Neural cell (in vitro differentiated cells): Measurements from ENCODE around the gene ZNF71. TPM values are rescaled to one million over a fixed set of nuclear protein-coding genes. Genes with fewer than 3 reads are reported as not detected.

ENCODE experiments used
- H2AFZ ChIP-seq: fragments of 200-600, 300-800 bp; sonication (generic), shearing (Covaris generic); 2 replicates; pipeline ENCODE4 v1.6.0; 2014; ENCODE audit warnings: low read depth, mild to moderate bottlenecking, antibody characterized with exemption, low read length, moderate library complexity
- H3F3A ChIP-seq: fragments of 200-600 bp; shearing (Covaris generic); 2 replicates; pipeline ENCODE4 v1.6.1; 2016; ENCODE audit warnings: mild to moderate bottlenecking, moderate library complexity, mixed read lengths, antibody characterized with exemption, low read length; ENCODE audit not compliant: insufficient read depth, poor library complexity, severe bottlenecking
- H3K27ac ChIP-seq: fragments of 200-600, 300-800 bp; sonication (generic), shearing (Covaris generic); 2 replicates; pipeline ENCODE4 v1.5.1; 2014; ENCODE audit warnings: mild to moderate bottlenecking, low read length, moderate library complexity
- H3K27me3 ChIP-seq: fragments of 300-800, 200-600 bp; sonication (generic), shearing (Covaris generic); 2 replicates; pipeline ENCODE4 v1.6.0; 2014; ENCODE audit warnings: mild to moderate bottlenecking, low read depth, low read length, moderate library complexity; ENCODE audit not compliant: insufficient read depth
- H3K36me3 ChIP-seq: fragments of 300-800, 200-600 bp; sonication (generic), shearing (Covaris generic); 2 replicates; pipeline ENCODE4 v1.5.1; 2014; ENCODE audit warnings: mild to moderate bottlenecking, antibody characterized with exemption, low read length, moderate library complexity; ENCODE audit not compliant: insufficient read depth
- H3K4me2 ChIP-seq: fragments of 300-800, 200-600 bp; sonication (generic), shearing (Covaris generic); 2 replicates; pipeline ENCODE4 v1.6.0; 2014; ENCODE audit warnings: mild to moderate bottlenecking, low read length
- H3K4me3 ChIP-seq: fragments of 300-800, 200-600 bp; sonication (generic), shearing (Covaris generic); 2 replicates; pipeline ENCODE4 v1.5.1; 2014; ENCODE audit warnings: mild to moderate bottlenecking, low read length, moderate library complexity
- H3K79me2 ChIP-seq: fragments of 200-600 bp; shearing (Covaris generic); replicated peaks from 2 replicates; pipeline ENCODE4 v1.6.0; 2014; ENCODE audit warnings: mild to moderate bottlenecking, low read length, moderate library complexity; ENCODE audit not compliant: insufficient read depth
- H3K9ac ChIP-seq: fragments of 300-800, 200-600 bp; sonication (generic), shearing (Covaris generic); 2 replicates; pipeline ENCODE4 v1.6.1; 2016; ENCODE audit warnings: mild to moderate bottlenecking, low read length, mixed read lengths
- H3K9me2 ChIP-seq: fragments of 200-600 bp; shearing (Covaris generic); 2 replicates; pipeline ENCODE4 v1.6.1; 2016; ENCODE audit warnings: mild to moderate bottlenecking, low read length, mixed read lengths; ENCODE audit not compliant: insufficient read depth
- H3K9me3 ChIP-seq: fragments of 200-600, 300-800 bp; sonication (generic), shearing (Covaris generic); 2 replicates; pipeline ENCODE4 v1.6.1; 2016; ENCODE audit warnings: mild to moderate bottlenecking, mixed run types, low read length, moderate library complexity, mixed read lengths
- H4K20me1 ChIP-seq: fragments of 200-600 bp; shearing (Covaris generic); 2 replicates; pipeline ENCODE4 v1.6.1; 2016; ENCODE audit warnings: mild to moderate bottlenecking, mixed run types; ENCODE audit not compliant: insufficient read depth
- EP300 ChIP-seq: fragments of 450-650 bp; conservative IDR thresholded peaks from 2 replicates; pipeline ENCODE4 v1.6.1; 2014; ENCODE audit warnings: antibody characterized with exemption, mild to moderate bottlenecking, moderate library complexity; ENCODE audit not compliant: poor library complexity, severe bottlenecking
- EZH2 ChIP-seq: fragments of 200-600, 300-800 bp; shearing (Covaris generic), sonication (generic); IDR thresholded peaks from 2 replicates; pipeline ENCODE4 v1.6.1; 2014; ENCODE audit warnings: antibody characterized with exemption, low read length, borderline replicate concordance, mild to moderate bottlenecking; ENCODE audit not compliant: insufficient read depth, poor library complexity, severe bottlenecking
- MXI1 ChIP-seq: fragments of 450-650 bp; conservative IDR thresholded peaks from 2 replicates; pipeline ENCODE4 v1.6.1; 2014; ENCODE audit warnings: antibody characterized with exemption, mild to moderate bottlenecking; ENCODE audit not compliant: poor library complexity, severe bottlenecking
- POLR2AphosphoS5 ChIP-seq: IDR thresholded peaks from 2 replicates; pipeline ENCODE4 v1.6.1; 2012
- RAD21 ChIP-seq: fragments of 450-650 bp; conservative IDR thresholded peaks from 2 replicates; pipeline ENCODE4 v1.6.1; 2014; ENCODE audit warnings: antibody characterized with exemption, mild to moderate bottlenecking, moderate library complexity
- SMC3 ChIP-seq: fragments of 450-650 bp; conservative IDR thresholded peaks from 2 replicates; pipeline ENCODE4 v1.6.1; 2014; ENCODE audit warnings: antibody characterized with exemption, mild to moderate bottlenecking, moderate library complexity; ENCODE audit not compliant: poor library complexity
- TAF1 ChIP-seq: IDR thresholded peaks from 2 replicates; pipeline ENCODE4 v1.6.1; 2012; ENCODE audit warnings: low read depth
- polyA plus RNA-seq: library from polyadenylated mRNA; depleted of rRNA; stranded (reverse); fragments of >200 nt; gene quantifications from 2 replicates; pipeline ENCODE4 v1.2.3, GENCODE V29; 2014
- TF ChIP-seq, protein P1 (sequence below): fragments of 450-650 bp; IDR thresholded peaks from 2 replicates; pipeline ENCODE4 v1.5.1; 2014; ENCODE audit warnings: antibody characterized with exemption, mild to moderate bottlenecking, moderate library complexity; ENCODE audit not compliant: poor library complexity, severe bottlenecking
- TF ChIP-seq, protein P2 (sequence below): IDR thresholded peaks from 2 replicates; pipeline ENCODE4 v1.6.1; 2012; ENCODE audit warnings: borderline replicate concordance

Gene ZNF71
- polyA plus RNA-seq, 1 donor from 2014 or later, result 28.8 TPM

DNA sequence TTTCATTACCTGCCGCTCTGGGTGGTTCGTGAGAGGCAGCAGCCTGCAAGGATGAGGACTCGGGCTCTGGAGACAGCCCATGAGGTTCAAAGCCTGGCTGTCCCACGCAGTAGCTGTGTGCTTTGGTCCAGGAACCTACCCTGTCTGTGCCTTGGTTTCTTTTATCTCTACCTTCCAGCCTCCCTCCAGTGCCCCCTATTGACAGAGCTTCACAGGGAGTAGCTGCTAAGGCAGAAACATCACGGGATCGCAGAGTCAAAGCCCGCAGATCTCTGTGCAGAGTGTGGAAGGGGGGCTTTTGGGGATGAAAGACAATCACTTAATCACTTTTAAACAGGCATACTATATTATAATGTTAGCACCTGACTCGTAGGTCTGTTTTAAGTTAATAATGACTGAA, 16.2 kb downstream of the ZNF71 start:
- Histone ChIP-seq H3F3A (no peaks in the 10 kb centered on the region), H2AFZ (no peak overlapping the region), H3K9me2 (no peaks in the 10 kb centered on the region), H4K20me1 (no peaks in the 10 kb centered on the region), H3K4me2 (no peak overlapping the region), H3K27ac (no peak overlapping the region), H3K4me3 (no peak overlapping the region), H3K27me3 (no peaks in the 10 kb centered on the region), H3K9ac (no peak overlapping the region), H3K36me3 (peaks cover 38% of the 10 kb centered on the region), H3K79me2 (peaks cover 90% of the 10 kb centered on the region), H3K9me3 (peaks cover 32% of the 10 kb centered on the region)
- TF ChIP-seq MXI1, result no peak
- TF ChIP-seq RAD21, result no peak
- no peak for TF ChIP-seq EZH2
- TF ChIP-seq SMC3, result no peak
- TF ChIP-seq POLR2AphosphoS5, result no peak
- no peak for TF ChIP-seq EP300
- TF ChIP-seq, protein P1, sequence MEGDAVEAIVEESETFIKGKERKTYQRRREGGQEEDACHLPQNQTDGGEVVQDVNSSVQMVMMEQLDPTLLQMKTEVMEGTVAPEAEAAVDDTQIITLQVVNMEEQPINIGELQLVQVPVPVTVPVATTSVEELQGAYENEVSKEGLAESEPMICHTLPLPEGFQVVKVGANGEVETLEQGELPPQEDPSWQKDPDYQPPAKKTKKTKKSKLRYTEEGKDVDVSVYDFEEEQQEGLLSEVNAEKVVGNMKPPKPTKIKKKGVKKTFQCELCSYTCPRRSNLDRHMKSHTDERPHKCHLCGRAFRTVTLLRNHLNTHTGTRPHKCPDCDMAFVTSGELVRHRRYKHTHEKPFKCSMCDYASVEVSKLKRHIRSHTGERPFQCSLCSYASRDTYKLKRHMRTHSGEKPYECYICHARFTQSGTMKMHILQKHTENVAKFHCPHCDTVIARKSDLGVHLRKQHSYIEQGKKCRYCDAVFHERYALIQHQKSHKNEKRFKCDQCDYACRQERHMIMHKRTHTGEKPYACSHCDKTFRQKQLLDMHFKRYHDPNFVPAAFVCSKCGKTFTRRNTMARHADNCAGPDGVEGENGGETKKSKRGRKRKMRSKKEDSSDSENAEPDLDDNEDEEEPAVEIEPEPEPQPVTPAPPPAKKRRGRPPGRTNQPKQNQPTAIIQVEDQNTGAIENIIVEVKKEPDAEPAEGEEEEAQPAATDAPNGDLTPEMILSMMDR, result no peak
- no peak for TF ChIP-seq TAF1
- TF ChIP-seq, protein P2, sequence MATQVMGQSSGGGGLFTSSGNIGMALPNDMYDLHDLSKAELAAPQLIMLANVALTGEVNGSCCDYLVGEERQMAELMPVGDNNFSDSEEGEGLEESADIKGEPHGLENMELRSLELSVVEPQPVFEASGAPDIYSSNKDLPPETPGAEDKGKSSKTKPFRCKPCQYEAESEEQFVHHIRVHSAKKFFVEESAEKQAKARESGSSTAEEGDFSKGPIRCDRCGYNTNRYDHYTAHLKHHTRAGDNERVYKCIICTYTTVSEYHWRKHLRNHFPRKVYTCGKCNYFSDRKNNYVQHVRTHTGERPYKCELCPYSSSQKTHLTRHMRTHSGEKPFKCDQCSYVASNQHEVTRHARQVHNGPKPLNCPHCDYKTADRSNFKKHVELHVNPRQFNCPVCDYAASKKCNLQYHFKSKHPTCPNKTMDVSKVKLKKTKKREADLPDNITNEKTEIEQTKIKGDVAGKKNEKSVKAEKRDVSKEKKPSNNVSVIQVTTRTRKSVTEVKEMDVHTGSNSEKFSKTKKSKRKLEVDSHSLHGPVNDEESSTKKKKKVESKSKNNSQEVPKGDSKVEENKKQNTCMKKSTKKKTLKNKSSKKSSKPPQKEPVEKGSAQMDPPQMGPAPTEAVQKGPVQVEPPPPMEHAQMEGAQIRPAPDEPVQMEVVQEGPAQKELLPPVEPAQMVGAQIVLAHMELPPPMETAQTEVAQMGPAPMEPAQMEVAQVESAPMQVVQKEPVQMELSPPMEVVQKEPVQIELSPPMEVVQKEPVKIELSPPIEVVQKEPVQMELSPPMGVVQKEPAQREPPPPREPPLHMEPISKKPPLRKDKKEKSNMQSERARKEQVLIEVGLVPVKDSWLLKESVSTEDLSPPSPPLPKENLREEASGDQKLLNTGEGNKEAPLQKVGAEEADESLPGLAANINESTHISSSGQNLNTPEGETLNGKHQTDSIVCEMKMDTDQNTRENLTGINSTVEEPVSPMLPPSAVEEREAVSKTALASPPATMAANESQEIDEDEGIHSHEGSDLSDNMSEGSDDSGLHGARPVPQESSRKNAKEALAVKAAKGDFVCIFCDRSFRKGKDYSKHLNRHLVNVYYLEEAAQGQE, result no peak

DNA sequence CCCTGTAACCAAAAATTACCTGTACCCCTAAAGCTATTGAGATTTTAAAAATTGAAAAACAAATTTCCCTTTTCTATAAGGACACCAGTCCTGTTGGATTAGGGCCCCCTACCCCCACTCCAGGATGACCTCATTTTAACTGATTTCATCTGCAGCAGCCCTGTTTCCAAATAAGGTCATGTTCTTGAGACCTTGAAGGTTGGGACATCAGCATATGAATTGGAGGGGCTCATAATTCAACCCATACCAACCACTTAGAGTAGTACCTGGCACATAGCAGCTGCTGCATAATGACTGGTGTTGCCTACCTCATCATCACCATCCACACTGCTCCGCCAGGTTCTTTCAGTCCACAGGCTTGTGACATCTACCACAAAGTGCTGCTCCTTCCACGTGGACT, 17.6 kb downstream of the ZNF71 start:
- H3K36me3 ChIP-seq, result peaks cover 33% of the 10 kb centered on the region
- no peak for TF ChIP-seq EP300
- no peak for TF ChIP-seq SMC3
- TF ChIP-seq, protein P1, result no peak
- no peak for TF ChIP-seq POLR2AphosphoS5
- TF ChIP-seq, protein P2, result no peak
- TF ChIP-seq EZH2, result no peak
- no peak for TF ChIP-seq RAD21
- no peak for TF ChIP-seq TAF1
- no peak for TF ChIP-seq MXI1
- H2AFZ ChIP-seq, result no peak overlapping the region

More for the DNA sequence above, 17.6 kb downstream of the ZNF71 start:
- no peak overlapping the region for H3K27ac ChIP-seq
- H3K27me3 ChIP-seq, result no peaks in the 10 kb centered on the region
- H3K79me2 ChIP-seq, result peaks cover 88% of the 10 kb centered on the region
- no peaks in the 10 kb centered on the region for H3K9me2 ChIP-seq
- no peaks in the 10 kb centered on the region for H4K20me1 ChIP-seq
- no peak overlapping the region for H3K9ac ChIP-seq
- H3F3A ChIP-seq, result no peaks in the 10 kb centered on the region
- no peak overlapping the region for H3K4me2 ChIP-seq
- H3K4me3 ChIP-seq, result no peak overlapping the region
- H3K9me3 ChIP-seq, result peaks cover 30% of the 10 kb centered on the region
